H1 (cell line): ENCODE measurements around the gene NDUFS7. TPM values are rescaled to one million over a fixed set of nuclear protein-coding genes. Genes with fewer than 3 reads are reported as not detected.

Experiments
- CTCF ChIA-PET: fragments of 300-600 bp; sonication (Branson Sonifier 250); formaldehyde crosslinking; loops from one replicate; lab custom pipeline; 2021; ENCODE audit not compliant: partially characterized antibody; lab: Charles Lee
- POLR2A ChIA-PET: fragments of 300-600 bp; sonication (Branson Sonifier 250); formaldehyde crosslinking; loops from one replicate; lab custom pipeline; 2021; ENCODE audit warnings: inconsistent platforms; ENCODE audit not compliant: partially characterized antibody; lab: Charles Lee
- DNase-seq, 2 experiments: peaks; one replicate each; pipeline versions ENCODE4 v3.0.0 to v3.0.0-alpha.2; 2010 to 2022; ENCODE audit warnings: low spot score in 2 of 2, low read depth in 1 of 2, mixed read lengths in 1 of 2
- FAIRE-seq: peaks from 2 replicates; lab custom pipeline; 2011; peaks lifted over from hg19 to GRCh38; lab: Jason Lieb, UNC
- H2AFZ ChIP-seq: 2 replicates; pipeline ENCODE4 v1.8.1; 2012; ENCODE audit warnings: low read length, inconsistent platforms
- H2AK5ac ChIP-seq: 2 replicates; pipeline ENCODE4 v1.6.1; 2013; ENCODE audit warnings: low read depth, low read length
- H2BK120ac ChIP-seq: replicated peaks from 2 replicates; pipeline ENCODE3; 2013; ENCODE audit warnings: low read depth, low read length, inconsistent platforms
- H2BK12ac ChIP-seq: 2 replicates; pipeline ENCODE4 v1.6.1; 2013; ENCODE audit warnings: low read depth, low read length
- H2BK15ac ChIP-seq: 2 replicates; pipeline ENCODE4 v1.6.1; 2013; ENCODE audit warnings: low read length
- H2BK20ac ChIP-seq: 2 replicates; pipeline ENCODE4 v1.6.1; 2013; ENCODE audit warnings: low read length
- H2BK5ac ChIP-seq: 2 replicates; pipeline ENCODE4 v1.6.1; 2013; ENCODE audit warnings: low read depth, low read length
- H3K14ac ChIP-seq: 2 replicates; pipeline ENCODE4 v1.6.1; 2013; ENCODE audit warnings: inconsistent platforms; ENCODE audit not compliant: insufficient read length
- H3K18ac ChIP-seq: 2 replicates; pipeline ENCODE4 v1.6.1; 2013; ENCODE audit warnings: low read length; ENCODE audit errors: extremely low read depth
- H3K23ac ChIP-seq: 2 replicates; pipeline ENCODE4 v1.6.1; 2013; ENCODE audit warnings: inconsistent platforms; ENCODE audit not compliant: insufficient read length
- H3K23me2 ChIP-seq: 2 replicates; pipeline ENCODE4 v1.6.1; 2013; ENCODE audit warnings: low read depth, low read length
- H3K27ac ChIP-seq: 2 replicates; pipeline ENCODE4 v1.6.1; 2011; ENCODE audit warnings: low read depth, low read length, inconsistent platforms
- H3K27me3 ChIP-seq, 4 experiments: replicated peaks in 1 of 4; 1 replicate in 1 of 4; 2 replicates in 3 of 4; pipeline versions ENCODE4 v1.6.1 to v1.8.1; 2011 to 2013; ENCODE audit warnings: low read length in 3 of 4, mild to moderate bottlenecking in 3 of 4, inconsistent platforms in 2 of 4, mixed read lengths in 2 of 4, moderate library complexity in 1 of 4; ENCODE audit not compliant: control insufficient read depth in 3 of 4, insufficient read depth in 3 of 4; ENCODE audit errors: extremely low read depth in 1 of 4
- H3K36me3 ChIP-seq, 4 experiments: 2 replicates each; pipeline versions ENCODE4 v1.6.1 to v1.8.1; 2011 to 2013; ENCODE audit warnings: mild to moderate bottlenecking in 4 of 4, low read length in 3 of 4, moderate library complexity in 2 of 4, control low read depth in 1 of 4, inconsistent platforms in 1 of 4; ENCODE audit not compliant: insufficient read depth in 4 of 4, control insufficient read depth in 2 of 4
- H3K4ac ChIP-seq: replicated peaks from 2 replicates; pipeline ENCODE3; 2013; ENCODE audit warnings: low read length, low read depth, mixed read lengths, inconsistent platforms; ENCODE audit not compliant: insufficient read length
- H3K4me1 ChIP-seq, 4 experiments: replicated peaks in 1 of 4; 1 replicate in 1 of 4; 2 replicates in 3 of 4; pipeline versions ENCODE4 v1.6.1 to v1.8.1; 2011 to 2013; ENCODE audit warnings: low read length in 3 of 4, inconsistent platforms in 2 of 4, mixed read lengths in 1 of 4; ENCODE audit not compliant: insufficient read depth in 4 of 4, control insufficient read depth in 3 of 4
- H3K4me2 ChIP-seq, 2 experiments: 2 replicates each; pipeline versions ENCODE4 v1.6.1 to v1.8.1; 2011 to 2013; ENCODE audit warnings: low read depth in 2 of 2, low read length in 2 of 2, control low read depth in 1 of 2, inconsistent platforms in 1 of 2, mild to moderate bottlenecking in 1 of 2; ENCODE audit not compliant: insufficient read depth in 1 of 2
- H3K4me3 ChIP-seq, 4 experiments: fragments of 200-600, 300-600 bp in 1 of 4; sonication (generic), shearing (Covaris generic), sonication (Bioruptor Twin) in 1 of 4; 2 replicates each; pipeline versions ENCODE4 v1.5.1 to v1.8.1; 2011 to 2016; ENCODE audit warnings: low read length in 4 of 4, low read depth in 3 of 4, control low read depth in 2 of 4, inconsistent platforms in 2 of 4, mild to moderate bottlenecking in 2 of 4, mixed read lengths in 1 of 4, moderate library complexity in 1 of 4; ENCODE audit not compliant: insufficient read depth in 2 of 4; ENCODE audit errors: extremely low read depth in 1 of 4
- H3K56ac ChIP-seq: replicated peaks from 2 replicates; pipeline ENCODE3; 2013; ENCODE audit warnings: low read depth, mild to moderate bottlenecking, mixed read lengths, low read length, inconsistent platforms; ENCODE audit not compliant: insufficient read length
- H3K79me1 ChIP-seq: 2 replicates; pipeline ENCODE4 v1.6.1; 2013; ENCODE audit warnings: low read depth, low read length, control low read depth
- H3K79me2 ChIP-seq, 2 experiments: 2 replicates each; pipeline versions ENCODE4 v1.6.1 to v1.8.1; 2012 to 2013; ENCODE audit warnings: low read length in 2 of 2, mild to moderate bottlenecking in 2 of 2, inconsistent platforms in 1 of 2; ENCODE audit not compliant: insufficient read depth in 2 of 2, control insufficient read depth in 1 of 2
- H3K9ac ChIP-seq, 4 experiments: replicated peaks in 1 of 4; 1 replicate in 1 of 4; 2 replicates in 3 of 4; pipeline versions ENCODE4 v1.6.1 to v1.8.1; 2011 to 2013; ENCODE audit warnings: low read depth in 3 of 4, low read length in 3 of 4, control low read depth in 2 of 4, mild to moderate bottlenecking in 2 of 4, moderate library complexity in 2 of 4, inconsistent platforms in 1 of 4; ENCODE audit errors: extremely low read depth in 1 of 4
- H3K9me3 ChIP-seq, 2 experiments: 2 replicates each; pipeline versions ENCODE4 v1.6.1 to v1.8.1; 2012 to 2013; ENCODE audit warnings: mild to moderate bottlenecking in 2 of 2, moderate library complexity in 2 of 2, control low read depth in 1 of 2, inconsistent platforms in 1 of 2, low read depth in 1 of 2, low read length in 1 of 2, mixed read lengths in 1 of 2; ENCODE audit not compliant: insufficient read depth in 2 of 2
- H4K20me1 ChIP-seq, 2 experiments: replicated peaks in 1 of 2; 2 replicates each; pipeline versions ENCODE3 to v1.8.1; 2011 to 2013; ENCODE audit warnings: inconsistent platforms in 2 of 2, low read length in 2 of 2, mild to moderate bottlenecking in 1 of 2; ENCODE audit not compliant: insufficient read depth in 2 of 2, control insufficient read depth in 1 of 2
- H4K5ac ChIP-seq: 2 replicates; pipeline ENCODE4 v1.6.1; 2013; ENCODE audit warnings: low read length, low read depth, mixed read lengths, inconsistent platforms; ENCODE audit not compliant: insufficient read length
- H4K8ac ChIP-seq: 2 replicates; pipeline ENCODE4 v1.8.0; 2013; ENCODE audit warnings: mild to moderate bottlenecking, moderate library complexity, low read length, inconsistent platforms; ENCODE audit not compliant: insufficient read depth; ENCODE audit errors: extremely low read depth
- H4K91ac ChIP-seq: replicated peaks from 2 replicates; pipeline ENCODE3; 2013; ENCODE audit warnings: low read length, mixed read lengths, inconsistent platforms; ENCODE audit not compliant: insufficient read length
- CEBPB ChIP-seq: IDR thresholded peaks from 2 replicates; pipeline ENCODE4 v1.6.1; 2012; ENCODE audit warnings: low read depth, low read length
- EGR1 ChIP-seq: IDR thresholded peaks from 2 replicates; pipeline ENCODE4 v1.6.1; 2011; ENCODE audit warnings: low read depth, low read length, borderline replicate concordance
- EZH2 ChIP-seq: fragments of 200-600 bp; sonication (generic); IDR thresholded peaks from 2 replicates; pipeline ENCODE4 v1.7.1; 2012; ENCODE audit warnings: low read depth, mild to moderate bottlenecking, moderate library complexity, low read length, inconsistent platforms; ENCODE audit not compliant: severe bottlenecking
- HDAC2 ChIP-seq, 2 experiments: fragments of 300-600 bp in 1 of 2; sonication (generic) in 1 of 2; IDR thresholded peaks; 2 replicates each; pipeline ENCODE4 v1.6.1; 2011 to 2012; ENCODE audit warnings: low read depth in 2 of 2, low read length in 2 of 2, mild to moderate bottlenecking in 2 of 2, moderate library complexity in 2 of 2, borderline replicate concordance in 1 of 2, inconsistent platforms in 1 of 2
- KDM5A ChIP-seq: fragments of 200-600 bp; IDR thresholded peaks from 2 replicates; pipeline ENCODE4 v1.7.1; 2012; ENCODE audit warnings: mild to moderate bottlenecking, low read length, inconsistent platforms, mixed read lengths
- SUZ12 ChIP-seq: fragments of 200-600 bp; sonication (generic); IDR thresholded peaks from 2 replicates; pipeline ENCODE4 v1.6.1; 2012; ENCODE audit warnings: mild to moderate bottlenecking, inconsistent platforms, low read length, moderate library complexity, mixed read lengths
- TBP ChIP-seq: IDR thresholded peaks from 2 replicates; pipeline ENCODE4 v1.6.1; 2011; ENCODE audit warnings: low read depth, low read length, improper control_type of control experiment
- WGBS, 2 experiments: shearing (Covaris generic) in 1 of 2; methylation state at CpG; one replicate each; pipeline versions ENCODE4 v1.1.6 to v1.1.7; 2013 to 2015; ENCODE audit warnings: low lambda C conversion rate in 2 of 2, mixed read lengths in 2 of 2, inconsistent platforms in 1 of 2, low coverage in 1 of 2, missing lambda C conversion rate in 1 of 2; ENCODE audit not compliant: insufficient replicate concordance in 2 of 2, insufficient coverage in 1 of 2, insufficient read length in 1 of 2; ENCODE audit errors: extremely low coverage in 1 of 2, missing lambda C conversion rate in 1 of 2; 5-methylcytosine and 5-hydroxymethylcytosine counted together
- polyA plus RNA-seq, 7 experiments: library from polyadenylated mRNA; depleted of rRNA in 3 of 7; stranded (reverse) in 5 of 7; unstranded in 2 of 7; fragments of >200 nt in 5 of 7; fragments of 200-250 nt in 2 of 7; gene quantifications; 1 replicate in 5 of 7; 2 replicates in 1 of 7; 4 replicates in 1 of 7; pipeline versions ENCODE4 v1.2.1 to v1.2.3, GENCODE V29; 2011 to 2013; ENCODE audit warnings: missing spikeins in 2 of 7, mixed read lengths in 2 of 7
- total RNA-seq: library from RNA; stranded (reverse); fragmentation: NEBNext Ultra II Directional; extraction: Animal tissue kit (Norgen Biotek cat#: 25700); gene quantifications from 2 replicates; pipeline ENCODE4 v1.2.1, GENCODE V29; 2021

The NDUFS7 gene
- total and polyA plus RNA-seq, 2 of the 8 experiments (the other 6 are each of a cell fraction or from before 2014, with no cell fraction given): 78.1 to 309 TPM

- peak overlapping the region in 3 of 4 experiments; percentile 27 to 74 (median 46); a peak in 5 of 7 replicates for H3K9ac ChIP-seq
- peak overlapping the region; percentile 48 for H3K18ac ChIP-seq
- H4K8ac ChIP-seq: no peak overlapping the region; the same call in 1 of the 2 replicates
- ChIA-PET POLR2A (interaction anchor here (0.6 to 1.3 kb wide), 3 partner anchors 10 to 291 kb away, joined by 3 to 5 read pairs (median 3); no protein-coding TSS in a partner anchor), CTCF (interaction anchor here (1.0 kb wide), 2 partner anchors 40 to 73 kb away, joined by 3 read pairs; no protein-coding TSS in a partner anchor)
- H2BK5ac ChIP-seq: peak overlapping the region; percentile 37; the same call in 1 of the 2 replicates
- DNase-seq (no peak), FAIRE-seq (no peak)
- no peak overlapping the region for H3K14ac ChIP-seq
- peaks cover 7% of the 10 kb centered on the region; the same call in 1 of the 2 replicates for H3K23me2 ChIP-seq
- H3K79me2 ChIP-seq: peaks cover 0 to 23% of the 10 kb centered on the region in 2 experiments; a peak in 3 of 4 replicates
- peaks cover 4% of the 10 kb centered on the region; the same call in 1 of the 2 replicates for H3K79me1 ChIP-seq
- H2BK120ac ChIP-seq: no peak overlapping the region
- no peak overlapping the region for H2AFZ ChIP-seq
- peaks cover 0 to 16% of the 10 kb centered on the region in 2 experiments for H4K20me1 ChIP-seq
- H3K4ac ChIP-seq: no peak overlapping the region
- peak overlapping the region; percentile 77 to 84 (median 78) for H3K4me3 ChIP-seq
- H3K4me2 ChIP-seq: peak overlapping the region; percentile 91 to 96
- no peak overlapping the region for H2BK15ac ChIP-seq
- peaks cover 7 to 37% (median 14%) of the 10 kb centered on the region in 4 experiments; a peak in 6 of 8 replicates for H3K36me3 ChIP-seq
- no peak overlapping the region for H2BK12ac ChIP-seq
- H3K23ac ChIP-seq: no peak overlapping the region
- H4K91ac ChIP-seq: peak overlapping the region; percentile 27
- no peaks in the 10 kb centered on the region; a peak in 1 of 7 replicates for H3K27me3 ChIP-seq
- H2BK20ac ChIP-seq: no peak overlapping the region
- H4K5ac ChIP-seq: peak overlapping the region; percentile 6
- no peak overlapping the region for H3K27ac ChIP-seq
- no peaks in the 10 kb centered on the region for H3K9me3 ChIP-seq
- no peak overlapping the region for H2AK5ac ChIP-seq
- no peak for TF ChIP-seq SUZ12
- no peak for TF ChIP-seq EGR1
- TF ChIP-seq HDAC2 (IDR thresholded peaks at IDR 0.05; ENCODE audit: borderline replicate concordance in 1 of 2, low read depth in 2 of 2, low read length in 2 of 2): no peak
- no peak for TF ChIP-seq TBP
- TF ChIP-seq KDM5A: no peak
- TF ChIP-seq CEBPB: no peak
- no peak for TF ChIP-seq EZH2
- WGBS, 2 experiments: 62% methylated on average over 27 of the region's 32 CpGs; no CpG with 5 or more reads in 1 of the 2 experiments
- H3K56ac ChIP-seq: no peak overlapping the region
- H3K4me1 ChIP-seq: peaks cover 3 to 17% (median 13%) of the 10 kb centered on the region in 4 experiments; a peak in 6 of 7 replicates
Observed at GRCh38 chr19:1355568-1356507, 27.9 kb upstream of the NDUFS7 start.
